ENCODE data around the gene RGS12.

The RGS12 gene

DNA sequence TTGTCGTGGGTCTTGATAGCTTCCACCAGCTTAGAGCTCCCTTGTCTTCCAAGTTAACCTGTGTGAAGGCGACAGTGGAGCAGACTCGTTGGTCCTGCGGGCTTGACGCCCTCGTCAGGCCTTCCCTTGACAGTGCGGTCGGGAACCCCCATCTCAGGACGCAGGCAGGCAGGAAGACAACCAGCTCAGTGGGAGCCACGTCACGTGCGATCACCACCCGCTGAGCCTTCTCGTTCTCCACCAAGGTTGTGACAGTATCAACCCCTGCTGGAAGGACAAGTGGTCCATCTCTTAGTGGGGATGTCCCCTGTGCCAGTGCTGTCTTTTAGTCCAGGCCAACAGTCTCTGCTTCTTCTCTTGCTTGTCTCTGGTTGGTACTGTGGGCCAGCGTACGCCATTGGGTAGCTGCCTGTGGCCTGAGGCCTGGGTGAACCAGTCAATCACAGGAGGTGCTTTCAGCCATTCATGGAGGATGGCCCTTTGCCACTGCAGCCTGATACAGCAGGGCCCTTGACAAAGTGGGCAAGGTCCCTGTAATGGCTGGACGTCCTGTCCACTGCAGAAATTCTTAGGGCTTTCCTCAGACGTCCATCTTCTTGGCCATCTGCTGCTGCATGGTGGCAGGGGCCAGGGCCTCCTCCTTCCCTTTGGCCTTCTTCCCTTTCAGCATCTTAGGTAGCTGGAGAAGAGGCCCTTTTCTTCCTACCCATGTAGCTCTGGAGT lies 31.4 kb downstream of the RGS12 start:
- no peak for DNase-seq (ENCODE audit: low read depth, low spot score)

DNA sequence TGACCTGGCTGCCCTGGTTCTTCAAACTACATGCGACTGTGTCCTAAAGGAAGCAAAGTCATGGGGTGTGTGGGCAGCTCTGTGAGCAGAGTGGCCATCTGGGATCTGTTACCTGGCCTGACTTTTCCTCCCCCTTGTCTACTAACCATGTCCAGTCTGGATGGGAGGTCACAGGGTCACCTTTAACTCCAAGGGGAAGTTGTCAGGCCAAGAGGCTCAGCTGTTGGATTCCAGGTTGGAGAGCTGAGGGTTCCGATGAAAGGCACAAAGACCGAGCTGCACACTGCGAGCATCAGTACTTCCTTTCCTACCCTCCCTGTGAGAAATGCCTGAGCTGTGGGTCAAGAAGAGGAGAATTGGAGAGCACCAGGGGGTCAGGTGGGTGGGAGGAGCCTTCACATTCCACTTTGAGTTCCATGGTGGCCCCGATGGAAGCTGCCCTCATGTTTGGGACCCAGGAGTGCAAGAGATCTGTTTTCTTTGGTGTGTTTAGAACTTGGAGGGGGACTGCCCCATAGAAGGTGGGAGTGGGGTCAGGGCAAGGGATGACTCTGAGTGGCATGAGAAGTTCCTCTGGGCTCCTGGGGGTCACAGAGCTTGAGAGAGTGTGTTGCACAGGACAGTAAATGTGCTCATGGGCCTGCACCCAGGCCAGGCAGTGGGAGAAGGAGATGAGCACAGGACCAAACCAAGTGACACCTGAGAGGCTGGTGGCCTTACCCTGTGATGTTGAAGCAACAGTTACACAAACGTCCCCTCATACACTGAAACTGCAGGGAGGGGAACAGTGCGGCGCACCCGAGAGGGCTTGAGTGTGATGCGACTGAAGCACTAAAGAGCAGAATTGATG lies 36.2 kb downstream of the RGS12 start:
- DNase-seq (ENCODE audit: low read depth, low spot score), result no peak

DNA sequence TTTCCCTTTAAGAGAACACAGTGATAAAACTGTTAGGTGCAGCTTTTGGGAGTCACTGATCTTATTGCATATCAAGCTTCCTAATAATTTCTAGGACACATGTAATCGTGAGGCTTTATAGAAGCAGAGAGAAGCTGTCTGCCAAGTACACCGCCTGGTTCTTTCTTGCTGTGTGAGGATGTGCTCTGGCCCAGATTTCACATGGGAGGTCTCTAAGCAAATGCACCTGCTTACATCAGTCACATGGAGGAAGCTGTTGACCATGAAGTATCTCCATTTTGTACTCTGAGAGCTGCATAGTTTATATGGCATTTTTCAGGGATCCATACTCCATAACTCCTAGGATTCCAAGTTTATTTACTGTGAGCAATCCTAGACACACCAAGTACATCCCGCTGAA lies 37.1 kb downstream of the RGS12 start:
- DNase-seq (ENCODE audit: low read depth, low spot score), result no peak

DNA sequence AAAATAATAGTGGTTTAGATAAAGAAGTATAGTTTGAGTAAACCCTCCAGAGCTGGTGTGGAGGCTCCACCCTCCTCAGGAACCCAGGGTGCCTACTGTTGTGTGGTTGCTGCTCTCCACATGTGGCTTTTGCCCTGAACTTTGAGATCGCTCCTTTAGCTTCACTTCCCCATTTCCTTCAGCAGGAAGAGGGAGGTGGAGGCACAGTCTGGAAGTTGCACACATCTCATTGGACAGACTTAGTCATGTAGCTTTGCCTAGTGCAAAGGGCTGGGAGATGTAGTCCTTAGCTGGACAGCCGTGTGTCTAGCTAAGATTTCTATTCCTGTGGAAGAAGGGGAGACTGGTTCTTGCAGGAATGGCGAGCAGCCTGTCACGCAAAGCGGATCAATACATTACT lies 37.9 kb downstream of the RGS12 start:
- DNase-seq (ENCODE audit: low read depth, low spot score), result no peak

DNA sequence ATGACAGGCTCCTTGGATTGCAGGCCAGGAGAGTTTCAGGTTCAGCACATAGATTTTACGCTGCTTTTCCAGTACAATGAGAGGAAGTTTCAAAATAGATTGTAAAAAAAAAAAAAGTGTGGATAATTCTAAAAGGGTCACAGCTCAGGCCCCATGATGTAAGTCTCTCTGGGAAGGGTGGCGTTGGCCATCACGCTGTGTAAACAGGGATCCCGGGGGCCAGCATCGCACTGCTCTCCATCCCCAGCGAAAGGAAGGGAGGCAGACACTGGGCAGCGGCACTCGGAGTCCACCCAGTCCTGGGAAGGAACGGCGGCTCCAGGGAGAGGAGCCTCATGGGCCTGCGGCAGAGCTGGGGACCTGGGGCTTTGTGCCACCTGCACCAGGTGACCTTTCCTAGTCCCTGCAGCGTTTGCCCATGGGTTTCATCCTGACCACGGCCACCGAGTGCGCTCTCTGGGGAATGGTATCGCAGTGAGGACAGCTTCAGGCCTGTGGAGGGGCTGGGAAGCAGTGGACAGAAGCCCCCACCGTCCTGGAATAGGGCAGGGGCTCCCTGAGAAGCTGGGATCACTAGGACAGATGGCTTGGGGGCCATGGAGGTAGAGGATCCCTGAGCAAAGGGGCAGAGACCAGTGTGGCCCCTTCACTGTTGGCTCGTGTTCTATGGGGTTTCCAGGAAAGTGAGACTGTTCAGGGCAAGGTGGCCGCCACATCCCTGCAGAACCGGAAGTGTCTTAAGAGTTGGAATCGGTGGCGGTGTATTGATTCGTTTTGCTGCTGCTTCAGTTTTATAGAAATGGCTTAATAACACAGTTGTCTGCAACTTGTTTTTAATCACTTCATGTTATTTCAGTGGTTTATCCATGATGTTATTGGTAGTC lies 38.9 kb downstream of the RGS12 start:
- DNase-seq (ENCODE audit: low read depth, low spot score), result no peak

DNA sequence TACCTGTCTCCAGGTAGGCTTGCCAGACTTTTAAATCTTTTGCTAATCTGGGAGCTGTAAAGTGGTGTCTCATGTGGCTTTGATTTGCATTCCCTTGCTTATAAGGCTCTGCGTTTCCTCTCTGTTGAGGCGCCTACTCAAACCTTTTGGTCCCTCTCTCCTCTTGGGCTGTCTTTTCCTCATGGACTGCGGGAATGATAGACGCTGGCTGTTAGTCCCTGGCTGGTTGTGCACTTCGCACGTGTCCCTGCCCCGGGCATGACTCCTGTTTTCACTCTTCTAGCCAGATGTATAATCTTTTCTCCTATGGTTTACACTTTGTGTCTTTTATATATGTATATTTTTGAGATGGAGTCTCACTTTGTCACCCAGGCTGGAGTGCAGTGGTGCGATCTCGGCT lies 39.7 kb downstream of the RGS12 start:
- DNase-seq (ENCODE audit: low read depth, low spot score), result no peak

DNA sequence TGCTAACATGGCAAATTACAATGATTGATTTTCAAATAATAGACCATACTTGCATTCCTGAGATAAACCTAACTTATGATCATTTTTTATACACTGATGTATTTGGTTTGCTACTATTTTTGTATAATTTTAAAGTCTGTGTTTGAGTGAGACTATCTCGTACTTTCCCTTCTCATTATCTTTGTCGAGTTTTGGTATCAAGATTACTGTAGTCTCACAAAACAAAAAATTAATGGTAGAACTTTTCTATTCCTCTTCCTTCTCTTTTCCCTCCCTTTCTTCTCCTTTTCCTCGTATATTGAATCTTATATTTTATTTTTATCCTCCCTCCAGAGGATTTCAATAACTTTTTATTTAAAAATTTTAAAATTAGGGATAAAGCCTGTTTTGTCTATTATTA lies 41.5 kb downstream of the RGS12 start:
- DNase-seq (ENCODE audit: low read depth, low spot score), result no peak

DNA sequence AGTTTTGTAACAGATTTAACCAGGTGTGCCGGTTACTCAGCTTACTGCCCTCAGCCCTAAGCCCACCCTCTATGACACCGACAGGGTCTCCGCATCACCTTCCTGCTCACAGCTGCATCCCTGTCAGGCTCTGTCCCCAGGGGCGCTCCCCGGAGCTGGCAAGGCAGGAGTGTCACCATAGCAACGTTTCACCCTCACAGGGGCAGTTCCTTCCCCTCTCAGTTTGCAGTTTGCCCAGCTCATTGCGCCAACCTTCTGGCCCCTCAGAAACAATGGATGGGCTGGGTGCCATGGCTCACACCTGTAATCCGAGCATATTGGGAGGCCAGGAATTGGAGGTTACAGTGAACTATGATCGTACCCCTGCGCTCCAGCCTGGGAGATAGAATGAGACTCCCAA lies 42.6 kb downstream of the RGS12 start:
- DNase-seq (ENCODE audit: low read depth, low spot score), result no peak

DNA sequence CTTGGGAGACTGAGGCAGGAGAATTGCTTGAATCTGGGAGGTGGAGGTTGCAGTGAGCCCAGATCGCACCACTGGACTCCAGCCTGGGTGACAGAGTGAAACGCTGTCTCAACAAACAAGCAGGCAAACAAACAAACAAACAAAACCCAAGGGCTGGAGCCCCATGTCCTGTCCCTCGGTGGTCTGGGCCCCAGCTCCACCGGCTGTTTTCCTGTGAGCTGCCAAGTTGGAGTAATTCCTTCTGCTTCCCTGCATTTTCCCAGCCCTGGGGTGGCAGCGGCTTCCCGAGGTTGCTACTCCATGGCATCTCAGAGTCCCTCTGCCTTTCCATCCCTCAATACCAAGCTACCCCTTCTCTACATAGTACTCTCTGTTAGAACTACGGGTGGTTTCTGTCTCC lies 43.2 kb downstream of the RGS12 start:
- no peak for DNase-seq (ENCODE audit: low read depth, low spot score)

DNA sequence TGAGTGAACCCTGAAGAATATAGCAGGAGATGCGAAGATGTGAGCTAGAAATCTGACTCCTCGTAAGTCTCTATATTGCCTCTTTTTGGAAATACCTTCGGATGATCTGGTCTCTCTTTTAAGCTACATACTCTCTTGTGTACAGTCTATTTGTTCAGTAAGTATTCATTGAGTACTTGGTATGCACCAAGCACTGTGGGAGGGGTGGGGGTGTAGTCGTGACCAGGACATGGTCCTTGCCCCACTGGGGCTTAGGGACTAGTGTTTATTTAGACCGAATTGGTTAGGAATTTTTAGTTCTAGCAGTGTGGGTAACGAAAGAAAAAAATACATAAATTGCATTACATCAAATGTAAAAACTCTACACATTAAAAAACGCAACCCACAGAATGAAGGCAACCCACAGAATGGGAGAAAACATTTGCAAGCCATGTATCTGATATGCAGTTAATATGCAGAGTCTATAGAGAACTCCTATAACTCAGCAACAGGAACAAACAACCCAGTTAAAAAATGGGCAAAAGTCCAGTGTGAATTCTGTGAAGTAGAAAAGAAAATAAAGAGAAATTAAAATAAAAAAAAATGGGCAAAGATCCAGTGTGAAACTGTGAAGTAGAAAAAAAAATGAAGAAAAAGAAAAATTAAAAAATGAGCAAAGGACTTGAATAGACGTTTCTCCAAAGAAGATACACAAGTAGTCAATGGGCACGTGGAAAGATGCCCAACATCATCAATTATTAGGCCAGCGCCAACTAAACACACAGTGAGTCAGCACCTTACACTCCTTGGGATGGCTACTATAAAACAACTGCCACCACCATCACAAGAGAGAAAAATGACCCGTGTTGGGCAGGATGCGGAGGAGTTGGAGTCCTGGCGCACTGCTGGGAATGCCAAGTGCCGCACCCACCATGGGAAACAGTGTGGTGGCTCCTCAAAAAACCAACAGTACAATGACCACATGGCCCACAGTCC lies 43.8 kb downstream of the RGS12 start:
- DNase-seq (ENCODE audit: low read depth, low spot score), result no peak

DNA sequence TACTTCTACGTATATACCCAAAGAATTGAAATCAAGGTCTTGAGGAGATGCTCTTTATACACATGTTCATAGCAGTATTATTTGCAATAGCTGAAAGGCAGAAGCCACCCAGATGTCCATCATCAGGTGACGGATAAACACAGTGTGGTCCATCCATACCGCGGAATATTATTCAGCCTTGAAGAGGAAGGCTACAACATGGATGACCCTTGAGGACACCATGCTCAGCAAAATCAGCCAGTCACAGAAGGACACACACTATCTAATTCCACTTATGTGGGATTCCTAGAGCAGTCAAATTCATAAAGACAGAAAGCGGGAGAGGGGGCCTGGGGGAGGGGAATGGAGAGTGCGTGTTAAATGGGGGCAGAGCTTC lies 44.5 kb downstream of the RGS12 start:
- DNase-seq (ENCODE audit: low read depth, low spot score), result no peak

DNA sequence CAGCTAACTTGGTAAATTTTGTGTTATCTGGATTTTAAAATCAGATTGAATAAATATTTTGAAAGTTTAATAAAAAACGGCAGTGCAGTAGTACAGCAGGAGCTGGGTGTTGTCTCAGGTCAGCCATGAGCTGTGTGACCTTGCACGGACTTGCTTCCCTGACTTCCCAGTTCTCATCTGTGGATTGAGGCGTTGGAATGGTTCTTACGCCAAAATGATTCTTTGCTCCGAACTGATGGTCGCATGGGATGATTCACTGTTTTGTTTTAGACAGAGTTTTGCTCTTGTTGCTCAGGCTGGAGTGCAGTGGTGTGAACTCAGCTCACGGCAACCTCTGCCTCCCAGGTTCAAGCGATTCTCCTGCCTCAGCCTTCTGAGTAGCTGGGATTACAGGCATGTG lies 45.0 kb downstream of the RGS12 start:
- DNase-seq (ENCODE audit: low read depth, low spot score), result no peak

DNA sequence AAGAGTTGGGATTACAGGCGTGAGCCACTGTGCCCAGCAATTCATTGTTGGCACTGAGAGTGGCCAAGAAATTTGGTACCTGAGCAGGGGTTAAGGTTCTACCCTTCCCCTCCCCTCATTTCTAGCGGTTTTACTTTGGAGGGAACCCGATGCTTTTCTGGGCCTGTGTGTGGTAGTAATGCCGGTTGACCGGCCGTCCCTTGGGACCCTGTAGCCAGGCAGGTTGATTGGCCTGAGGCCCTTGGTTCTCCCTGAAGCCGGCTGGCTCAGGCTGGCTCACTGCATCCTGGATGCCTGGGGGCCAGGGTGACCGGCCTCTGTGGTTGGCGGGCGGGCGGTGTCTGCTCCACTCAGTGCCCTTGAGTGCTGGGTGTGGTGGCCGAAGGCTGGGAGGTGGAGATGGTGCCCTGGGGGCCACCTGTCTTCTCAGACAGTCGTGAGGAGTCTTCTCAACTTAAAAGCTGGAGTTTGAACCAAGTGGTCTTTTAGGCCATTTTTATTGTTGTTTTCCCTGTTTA lies 45.6 kb downstream of the RGS12 start:
- DNase-seq (ENCODE audit: low read depth, low spot score), result no peak

DNA sequence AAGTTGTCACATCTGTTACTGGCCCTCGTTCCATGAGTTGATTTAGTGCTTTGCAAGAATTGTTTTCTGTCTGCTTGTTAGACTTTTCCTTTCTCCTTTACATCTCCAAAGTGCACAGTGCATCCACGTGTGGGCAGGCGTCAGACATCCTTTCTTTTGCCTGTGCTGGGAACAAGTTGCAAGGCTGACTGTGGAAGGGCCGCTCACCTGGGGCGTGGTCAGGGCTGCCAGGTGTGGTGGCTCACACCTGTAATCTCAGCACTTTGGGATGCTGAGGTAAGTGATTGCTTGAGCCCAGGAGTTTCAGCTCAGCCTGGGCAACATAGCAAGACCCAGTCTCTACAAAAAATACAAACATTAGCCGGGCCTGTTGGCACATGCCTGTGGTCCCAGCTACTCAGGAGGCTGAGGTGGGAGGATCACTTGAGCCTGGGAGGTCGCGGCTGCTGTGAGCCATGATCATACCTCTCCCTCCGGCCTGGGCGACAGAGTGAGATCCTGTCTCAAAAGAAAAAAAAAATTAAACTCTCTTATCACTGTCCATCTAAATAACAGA lies 46.2 kb downstream of the RGS12 start:
- no peak for DNase-seq (ENCODE audit: low read depth, low spot score)

DNA sequence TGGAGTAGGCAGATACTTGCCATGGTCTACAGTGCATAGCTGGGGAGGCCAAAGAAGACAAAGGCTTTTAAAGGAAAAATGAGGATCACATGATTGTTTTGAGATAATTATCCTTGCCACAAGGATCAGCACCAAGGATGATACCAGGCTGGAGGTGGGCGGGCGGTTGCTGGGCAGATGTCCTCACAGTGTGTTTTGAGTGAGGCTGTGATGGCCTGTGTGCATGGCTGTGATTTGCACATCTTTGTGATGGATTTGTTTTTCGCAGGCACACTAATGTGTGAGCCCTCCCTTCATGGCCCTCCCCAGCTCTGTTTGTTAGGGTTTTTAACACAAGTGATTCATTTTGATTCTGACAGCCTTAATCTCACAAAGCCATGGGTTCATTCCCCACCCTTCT lies 46.8 kb downstream of the RGS12 start:
- no peak for DNase-seq (ENCODE audit: low read depth, low spot score)

DNA sequence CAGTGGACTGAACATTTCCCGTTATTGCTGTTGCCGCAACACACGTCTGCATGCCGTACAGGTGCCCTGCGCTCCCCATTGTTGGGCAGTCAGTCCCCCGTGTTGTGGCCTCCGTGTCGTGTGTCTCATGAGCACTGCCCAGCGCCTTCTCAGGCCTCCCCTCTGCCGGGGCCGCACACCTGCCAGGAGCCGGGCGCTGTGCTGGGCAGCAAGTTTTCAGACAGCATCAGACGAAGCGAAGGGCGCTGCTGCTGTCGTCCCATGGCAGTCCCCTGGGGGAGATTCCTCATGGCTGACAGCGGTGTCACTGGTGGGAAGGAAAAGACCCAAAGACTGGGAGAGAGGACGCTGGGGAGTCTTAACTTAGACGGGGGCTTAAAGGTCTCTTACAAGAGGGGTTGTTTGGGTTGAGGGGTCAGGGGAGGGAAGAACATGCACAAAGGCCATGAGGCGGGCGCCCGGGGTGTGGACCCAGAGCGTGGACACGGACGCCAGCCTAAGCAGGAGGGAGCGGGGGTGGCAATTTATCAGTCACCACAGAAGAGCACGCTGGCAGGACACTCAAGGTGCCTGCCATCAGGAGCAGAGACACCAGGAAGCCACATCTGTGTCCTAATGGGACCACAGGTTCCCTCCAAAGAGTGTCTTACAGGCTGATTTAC lies 47.3 kb downstream of the RGS12 start:
- DNase-seq (ENCODE audit: low read depth, low spot score), result no peak

DNA sequence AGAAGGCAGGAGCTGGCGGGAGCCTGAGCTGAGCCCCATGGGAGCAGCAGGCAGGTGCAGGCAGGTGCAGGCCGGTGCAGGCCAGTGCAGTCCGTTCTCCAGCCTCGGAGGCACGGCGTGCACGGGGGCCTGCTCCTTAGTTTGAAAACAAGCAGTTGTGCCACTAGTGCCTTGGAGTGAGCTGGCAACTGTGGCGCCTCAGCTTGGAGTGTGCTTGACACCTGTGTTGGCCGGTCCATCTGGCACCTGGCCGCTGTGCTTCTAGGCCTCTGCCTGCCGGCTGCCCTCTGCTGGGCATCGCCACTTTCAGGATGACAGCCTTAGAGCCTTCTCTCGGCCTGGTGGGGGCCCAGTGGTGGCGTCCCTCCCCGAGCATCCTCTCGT lies 47.9 kb downstream of the RGS12 start:
- no peak for DNase-seq (ENCODE audit: low read depth, low spot score)

DNA sequence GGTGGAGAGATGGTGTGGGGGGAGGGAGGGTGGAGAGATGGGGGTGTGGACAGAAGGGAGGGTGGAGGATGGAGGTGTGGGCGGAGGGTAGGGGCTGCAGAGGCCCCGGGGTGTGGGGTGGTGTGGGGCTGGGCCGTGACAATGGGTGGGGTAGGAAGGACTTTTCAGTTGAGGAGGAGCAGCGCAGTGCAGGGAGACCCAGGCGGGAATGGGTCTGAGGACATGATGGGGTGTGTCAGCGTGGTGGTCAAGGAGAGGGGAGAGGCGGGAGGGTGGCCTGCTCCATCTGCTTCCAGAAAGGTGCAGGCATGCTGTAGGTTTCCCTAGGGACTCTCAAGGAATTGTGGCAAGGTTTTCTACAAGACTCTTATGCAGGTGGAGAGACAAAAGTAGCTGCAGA lies 48.9 kb downstream of the RGS12 start:
- no peak for DNase-seq (ENCODE audit: low read depth, low spot score)

DNA sequence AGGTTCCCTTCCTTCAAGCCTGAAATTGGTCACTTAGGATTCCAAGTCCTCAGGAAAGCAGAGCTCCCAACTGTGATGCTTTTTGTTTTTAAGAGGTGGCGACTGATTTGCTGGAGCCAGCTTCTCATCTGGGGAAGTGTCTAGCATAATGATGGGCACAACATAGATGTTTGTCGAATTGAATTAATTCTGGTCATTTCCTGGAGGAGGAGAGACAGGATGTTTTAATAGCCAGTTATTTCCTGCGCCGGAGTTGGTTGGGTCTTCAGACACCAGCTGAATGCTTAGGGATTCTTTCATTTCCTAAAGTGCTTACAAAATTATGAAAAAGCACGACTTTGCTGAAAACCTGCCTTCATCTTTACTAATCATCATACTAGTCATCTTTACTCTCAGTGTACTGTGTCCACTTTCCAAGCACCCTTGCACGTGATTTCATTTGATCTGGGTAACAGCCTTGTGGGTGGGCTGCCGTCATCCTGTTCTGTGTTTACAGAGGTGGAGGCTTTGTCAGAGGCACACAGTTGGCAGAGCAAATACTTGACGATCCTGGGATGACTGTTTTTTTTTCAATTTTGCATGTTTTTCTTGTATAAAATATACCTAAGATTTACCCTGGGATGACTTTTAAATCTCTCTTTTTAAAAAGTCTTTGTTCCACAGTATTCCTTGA lies 49.5 kb downstream of the RGS12 start:
- peak; percentile 77 for DNase-seq (ENCODE audit: low read depth, low spot score)
